ENCODE measurements around the gene UMPS.

Gene UMPS

GRCh38 chr3:124686028-124686670, 44.1 kb upstream of the UMPS start:
- in situ Hi-C loops (cut with HindIII; ENCODE audit: low sequenced_read_pairs) = no loop called here
- DNase-seq (ENCODE audit: low read depth) = no peak
- H3K4me3 ChIP-seq (ENCODE audit: low read depth, low read length) = no peak overlapping the region
- TF ChIP-seq CTCF (IDR thresholded peaks at IDR 0.05; ENCODE audit: low read depth, low read length, missing control alignments) = no peak

DNA sequence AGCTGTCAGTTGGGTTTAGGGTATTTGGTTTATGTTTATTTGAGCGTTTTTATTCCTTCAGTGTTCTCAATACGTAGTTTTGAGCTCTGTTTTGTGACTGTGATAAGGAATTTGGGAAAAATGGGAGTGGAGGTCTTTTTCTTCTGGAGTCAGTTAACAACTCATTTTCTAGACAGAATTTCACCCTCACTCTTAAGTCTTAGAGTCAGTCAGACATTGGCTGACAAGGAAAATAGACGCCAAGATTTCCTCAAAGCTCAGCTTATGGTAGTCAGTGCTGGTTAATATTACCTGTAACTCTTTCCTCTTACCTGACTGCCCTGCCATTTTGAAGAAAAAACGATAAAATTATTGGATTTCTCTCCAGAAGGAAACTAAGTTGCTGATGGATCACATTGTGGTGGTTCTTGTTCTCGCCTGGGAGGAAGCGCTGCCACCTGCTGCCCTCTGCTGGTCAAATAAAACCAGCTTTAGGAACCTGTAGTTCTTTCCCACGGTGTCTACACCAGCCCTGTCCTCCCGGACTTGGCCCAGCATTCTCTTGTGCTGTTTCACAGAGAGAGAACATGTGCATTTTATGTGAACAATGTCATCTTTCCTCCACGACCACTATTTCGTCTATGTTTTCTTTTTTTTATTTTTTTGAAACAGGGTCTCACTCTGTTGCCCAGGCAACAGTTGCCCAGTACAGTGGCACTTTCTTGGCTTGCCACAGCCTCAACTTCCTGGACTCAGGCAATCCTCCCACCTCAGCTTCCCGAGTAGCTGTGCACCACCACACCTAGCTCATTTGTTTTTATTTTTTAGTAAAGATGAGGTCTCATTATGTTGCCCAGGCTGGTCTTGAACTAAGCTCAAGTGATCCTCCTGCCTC, 41.4 kb upstream of the UMPS start:
- in situ Hi-C loops (cut with HindIII; ENCODE audit: low sequenced_read_pairs) = no loop called here
- DNase-seq (ENCODE audit: low read depth) = peak; percentile 73
- H3K4me3 ChIP-seq (ENCODE audit: low read depth, low read length) = no peak overlapping the region
- peak; percentile 87 for TF ChIP-seq CTCF (IDR thresholded peaks at IDR 0.05; ENCODE audit: low read depth, low read length, missing control alignments)

- H3K4me3 ChIP-seq (ENCODE audit: low read depth, low read length) = no peak overlapping the region
- DNase-seq (ENCODE audit: low read depth) = no peak
- TF ChIP-seq CTCF (IDR thresholded peaks at IDR 0.05; ENCODE audit: low read depth, low read length, missing control alignments) = no peak
- in situ Hi-C loops (cut with HindIII; ENCODE audit: low sequenced_read_pairs) = loop anchor here (10.0 kb wide), 1 partner anchor 127 kb away; no protein-coding TSS in a partner anchor
Measured at GRCh38 chr3:124691599-124691998, 38.7 kb upstream of the UMPS start.

DNA sequence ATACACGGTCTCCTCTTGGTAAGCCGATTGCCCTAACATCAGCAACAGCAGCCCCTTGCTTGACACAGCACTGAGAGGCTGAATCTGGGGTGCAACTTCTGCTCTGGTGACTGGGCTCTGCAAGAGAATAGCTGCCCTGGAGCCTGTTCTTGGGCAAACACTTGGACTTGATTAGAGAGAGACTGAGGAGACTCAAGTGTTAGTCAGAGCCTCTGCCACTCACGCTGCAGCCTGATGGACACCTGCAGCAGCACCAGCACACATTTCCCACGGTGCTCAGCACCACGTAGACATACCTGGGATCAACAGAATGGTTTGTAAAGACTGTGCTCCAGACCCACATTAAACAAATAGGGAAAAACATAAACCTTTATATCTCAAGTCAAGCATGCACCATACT, 35.8 kb upstream of the UMPS start:
- in situ Hi-C loops (cut with HindIII; ENCODE audit: low sequenced_read_pairs) = loop anchor here (10.0 kb wide), 1 partner anchor 130 kb away; no protein-coding TSS in a partner anchor
- no peak for TF ChIP-seq CTCF (IDR thresholded peaks at IDR 0.05; ENCODE audit: low read depth, low read length, missing control alignments)
- H3K4me3 ChIP-seq (ENCODE audit: low read depth, low read length) = no peak overlapping the region
- no peak for DNase-seq (ENCODE audit: low read depth)

GRCh38 chr3:124695369-124695768, 34.9 kb upstream of the UMPS start:
- in situ Hi-C loops (cut with HindIII; ENCODE audit: low sequenced_read_pairs) = loop anchor here (10.0 kb wide), 1 partner anchor 131 kb away; no protein-coding TSS in a partner anchor
- no peak for TF ChIP-seq CTCF (IDR thresholded peaks at IDR 0.05; ENCODE audit: low read depth, low read length, missing control alignments)
- DNase-seq (ENCODE audit: low read depth) = no peak
- H3K4me3 ChIP-seq (ENCODE audit: low read depth, low read length) = no peak overlapping the region

- no peak for DNase-seq (ENCODE audit: low read depth)
- H3K4me3 ChIP-seq (ENCODE audit: low read depth, low read length) = no peak overlapping the region
- TF ChIP-seq CTCF (IDR thresholded peaks at IDR 0.05; ENCODE audit: low read depth, low read length, missing control alignments) = no peak
- in situ Hi-C loops (cut with HindIII; ENCODE audit: low sequenced_read_pairs) = loop anchor here (10.0 kb wide), 1 partner anchor 131 kb away; no protein-coding TSS in a partner anchor
Measured at GRCh38 chr3:124696006-124696405, 34.2 kb upstream of the UMPS start.

Data from astrocyte of the cerebellum (primary cell).